DOHH2 (cell line): ENCODE measurements around the gene MAN1B1.

ENCODE experiments used
- H3F3A ChIP-seq: fragments of 200-600 bp; sonication (generic), shearing (Covaris generic); 2 replicates; pipeline ENCODE4 v1.6.0; 2016; ENCODE audit warnings: antibody characterized with exemption, mild to moderate bottlenecking; ENCODE audit not compliant: control insufficient read depth, insufficient read depth
- H3K27ac ChIP-seq: fragments of 200-600 bp; sonication (generic); 2 replicates; pipeline ENCODE4 v1.5.1; 2014; ENCODE audit warnings: low read depth, mild to moderate bottlenecking, low read length, moderate library complexity
- H3K27me3 ChIP-seq: fragments of 200-600 bp; sonication (generic); 2 replicates; pipeline ENCODE4 v1.6.1; 2014; ENCODE audit warnings: mild to moderate bottlenecking, low read length, mixed read lengths; ENCODE audit not compliant: control insufficient read depth
- H3K36me3 ChIP-seq: fragments of 200-600 bp; sonication (generic); 2 replicates; pipeline ENCODE4 v1.6.1; 2014; ENCODE audit warnings: mild to moderate bottlenecking, low read length, moderate library complexity, mixed read lengths; ENCODE audit not compliant: control insufficient read depth
- H3K4me1 ChIP-seq: fragments of 200-600 bp; sonication (generic); 2 replicates; pipeline ENCODE4 v1.6.1; 2014; ENCODE audit warnings: mild to moderate bottlenecking, low read length, mixed read lengths; ENCODE audit not compliant: control insufficient read depth
- H3K4me2 ChIP-seq: fragments of 200-600 bp; sonication (generic); 2 replicates; pipeline ENCODE4 v1.6.0; 2014; ENCODE audit warnings: mild to moderate bottlenecking, low read length, moderate library complexity
- H3K4me3 ChIP-seq: fragments of 200-600 bp; sonication (generic); 2 replicates; pipeline ENCODE4 v1.5.1; 2014; ENCODE audit warnings: mild to moderate bottlenecking, low read length, mixed read lengths
- H3K79me2 ChIP-seq: fragments of 200-600 bp; sonication (generic); 2 replicates; pipeline ENCODE4 v1.6.1; 2014; ENCODE audit warnings: mild to moderate bottlenecking, low read length, mixed read lengths; ENCODE audit not compliant: control insufficient read depth
- H3K9me2 ChIP-seq: fragments of 200-600 bp; sonication (generic); replicated peaks from 2 replicates; pipeline ENCODE4 v1.6.1; 2014; ENCODE audit warnings: mild to moderate bottlenecking, low read length, mixed read lengths; ENCODE audit not compliant: control insufficient read depth
- H3K9me3 ChIP-seq: fragments of 200-600 bp; sonication (generic); 2 replicates; pipeline ENCODE4 v1.6.1; 2014; ENCODE audit warnings: antibody characterized with exemption, low read length, mixed read lengths; ENCODE audit not compliant: control insufficient read depth, insufficient read depth
- H4K20me1 ChIP-seq: fragments of 200-600 bp; sonication (generic); 2 replicates; pipeline ENCODE4 v1.6.0; 2014; ENCODE audit warnings: low read depth, mild to moderate bottlenecking, antibody characterized with exemption, low read length, moderate library complexity; ENCODE audit not compliant: control insufficient read depth, insufficient read depth
- EZH2phosphoT487 ChIP-seq: fragments of 200-600 bp; sonication (generic); IDR thresholded peaks from 2 replicates; pipeline ENCODE4 v1.6.1; 2017; ENCODE audit warnings: borderline replicate concordance, mild to moderate bottlenecking, antibody characterized with exemption, low read length, moderate library complexity, mixed read lengths
- TF ChIP-seq, protein P1 (sequence below): fragments of 200-600 bp; sonication (generic); IDR thresholded peaks from one replicate; pipeline ENCODE4 v1.5.1; 2014; ENCODE audit warnings: antibody characterized with exemption, mild to moderate bottlenecking, low read depth, low read length; ENCODE audit not compliant: poor library complexity, severe bottlenecking

The MAN1B1 gene

DNA sequence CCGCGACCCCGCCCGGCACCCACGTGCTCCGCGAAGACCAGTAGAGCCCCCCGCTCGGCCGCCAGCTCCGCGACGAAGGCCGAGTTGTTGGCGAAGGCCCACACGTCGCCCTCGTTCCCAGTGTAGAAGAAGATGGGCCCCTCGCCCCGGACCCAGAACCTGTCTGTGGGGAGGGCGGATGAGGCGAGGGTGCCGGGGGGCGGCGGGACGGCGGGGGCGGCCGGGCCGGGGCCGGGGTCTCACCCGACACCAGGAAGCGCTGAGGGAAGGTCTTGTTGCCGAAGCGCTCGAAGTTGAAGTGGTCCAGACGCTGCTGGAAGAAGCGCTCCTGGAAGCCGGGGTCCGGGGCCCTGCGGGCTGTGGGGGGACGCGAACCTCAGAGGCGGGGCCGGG is 27.4 kb downstream of the MAN1B1 start:
- H3K9me2 ChIP-seq, result no peaks in the 10 kb centered on the region
- peak overlapping the region; percentile 99 for H3K4me2 ChIP-seq
- peak overlapping the region; percentile 83 for H3K4me3 ChIP-seq
- peaks cover 26% of the 10 kb centered on the region for H3K79me2 ChIP-seq
- H4K20me1 ChIP-seq, result no peaks in the 10 kb centered on the region
- H3K27me3 ChIP-seq, result no peaks in the 10 kb centered on the region
- TF ChIP-seq, protein P1, sequence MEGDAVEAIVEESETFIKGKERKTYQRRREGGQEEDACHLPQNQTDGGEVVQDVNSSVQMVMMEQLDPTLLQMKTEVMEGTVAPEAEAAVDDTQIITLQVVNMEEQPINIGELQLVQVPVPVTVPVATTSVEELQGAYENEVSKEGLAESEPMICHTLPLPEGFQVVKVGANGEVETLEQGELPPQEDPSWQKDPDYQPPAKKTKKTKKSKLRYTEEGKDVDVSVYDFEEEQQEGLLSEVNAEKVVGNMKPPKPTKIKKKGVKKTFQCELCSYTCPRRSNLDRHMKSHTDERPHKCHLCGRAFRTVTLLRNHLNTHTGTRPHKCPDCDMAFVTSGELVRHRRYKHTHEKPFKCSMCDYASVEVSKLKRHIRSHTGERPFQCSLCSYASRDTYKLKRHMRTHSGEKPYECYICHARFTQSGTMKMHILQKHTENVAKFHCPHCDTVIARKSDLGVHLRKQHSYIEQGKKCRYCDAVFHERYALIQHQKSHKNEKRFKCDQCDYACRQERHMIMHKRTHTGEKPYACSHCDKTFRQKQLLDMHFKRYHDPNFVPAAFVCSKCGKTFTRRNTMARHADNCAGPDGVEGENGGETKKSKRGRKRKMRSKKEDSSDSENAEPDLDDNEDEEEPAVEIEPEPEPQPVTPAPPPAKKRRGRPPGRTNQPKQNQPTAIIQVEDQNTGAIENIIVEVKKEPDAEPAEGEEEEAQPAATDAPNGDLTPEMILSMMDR, result no peak
- no peak for TF ChIP-seq EZH2phosphoT487
- peaks cover 35% of the 10 kb centered on the region for H3K4me1 ChIP-seq
- H3F3A ChIP-seq, result peaks cover under 1% of the 10 kb centered on the region; the same call in 1 of the 2 replicates
- no peaks in the 10 kb centered on the region for H3K9me3 ChIP-seq
- peaks cover 41% of the 10 kb centered on the region for H3K36me3 ChIP-seq
- peak overlapping the region; percentile 42 for H3K27ac ChIP-seq

DNA sequence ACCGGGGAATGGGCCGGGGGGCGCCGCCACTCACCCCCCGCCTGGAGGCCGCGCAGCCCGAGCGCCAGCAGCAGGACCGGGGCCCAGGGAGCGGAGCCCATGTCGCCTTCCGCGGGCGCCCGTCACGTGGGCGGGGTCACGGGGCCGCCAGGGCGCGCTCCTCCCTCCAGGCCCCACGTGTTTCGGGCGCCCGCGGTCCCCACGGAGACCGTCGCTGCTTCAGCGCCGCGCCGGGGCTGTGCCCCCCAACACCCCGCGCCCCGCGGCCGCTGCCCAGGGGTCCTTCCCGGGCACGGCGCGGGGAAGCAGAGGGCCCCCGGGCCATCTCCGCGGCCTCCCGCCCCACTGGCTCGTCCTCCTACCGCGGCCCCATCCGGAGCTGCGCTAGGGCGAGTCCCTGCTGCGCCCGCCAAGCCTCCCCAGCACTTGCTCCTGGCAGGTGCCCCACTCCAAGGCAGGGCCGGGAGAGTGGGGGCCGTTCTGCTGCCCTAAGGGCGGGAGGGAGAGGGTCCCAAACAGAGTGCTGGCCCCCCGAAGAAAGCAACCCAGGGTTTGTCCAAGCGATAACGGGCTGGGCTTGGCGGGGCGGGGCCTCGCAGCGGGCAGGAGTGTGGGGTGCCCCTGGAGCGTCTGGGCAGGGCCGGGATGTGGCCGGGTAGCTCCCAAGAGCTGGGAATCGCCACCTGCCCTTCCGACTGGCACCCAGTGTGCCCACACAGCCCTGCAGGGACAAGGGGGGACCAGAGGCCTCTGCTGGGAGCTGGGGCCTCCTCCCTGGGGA is 28.0 kb downstream of the MAN1B1 start, which contains the start of gene DPP7:
Gene DPP7 (minus strand): TSS at position 121 of the 781 bp plus-strand sequence. CDS start 20 bp downstream, at position 101.
- Histone ChIP-seq H3K79me2 (peaks cover 26% of the 10 kb centered on the region), H3F3A (peaks cover 5% of the 10 kb centered on the region; the same call in 1 of the 2 replicates), H3K27me3 (no peaks in the 10 kb centered on the region), H3K4me3 (peak within 1 kb of the TSS; percentile 83), H3K9me2 (no peaks in the 10 kb centered on the region), H3K36me3 (peaks cover 35% of the 10 kb centered on the region), H3K4me1 (peaks cover 41% of the 10 kb centered on the region), H3K4me2 (peak within 1 kb of the TSS; percentile 99), H3K9me3 (no peaks in the 10 kb centered on the region), H3K27ac (peak within 1 kb of the TSS; percentile 42), H4K20me1 (no peaks in the 10 kb centered on the region)
- TF ChIP-seq, protein P1, result no peak
- TF ChIP-seq EZH2phosphoT487, result no peak

DNA sequence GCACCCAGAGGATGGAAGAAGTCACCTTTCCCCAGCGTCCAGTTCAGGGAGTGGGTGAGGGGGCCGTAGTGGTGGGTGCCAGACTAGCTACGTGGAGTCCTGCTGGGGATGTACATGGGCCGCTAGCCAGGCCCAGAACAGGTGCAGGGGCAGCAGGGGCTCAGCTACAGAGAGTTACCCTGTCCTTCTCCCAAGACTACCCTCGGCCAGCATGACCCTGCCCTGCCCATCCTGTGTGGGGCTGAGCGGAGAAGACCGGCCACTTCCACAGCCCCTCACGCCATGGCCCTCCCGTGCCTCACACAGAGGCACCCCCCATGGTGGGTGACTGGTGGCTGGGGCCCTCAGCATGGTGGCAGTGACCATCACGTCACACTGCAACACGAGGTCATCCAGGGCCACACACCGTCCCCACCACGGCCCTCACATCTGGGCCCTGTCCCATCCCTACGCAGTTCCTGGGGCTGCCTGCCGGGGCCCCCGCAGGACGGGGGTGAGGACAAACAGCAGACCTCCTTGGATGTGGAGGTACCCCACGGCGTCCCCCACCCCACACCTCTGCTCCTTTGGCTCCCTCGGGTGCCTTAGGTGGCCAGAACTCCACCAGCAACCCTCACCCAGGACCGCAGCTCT is 28.7 kb downstream of the MAN1B1 start:
- Histone ChIP-seq H3K9me2 (no peaks in the 10 kb centered on the region), H3K27ac (0 out of 2 replicates have a peak overlapping the region, but pooled peaks have one; percentile 42), H3F3A (peaks cover 7% of the 10 kb centered on the region), H3K27me3 (no peaks in the 10 kb centered on the region), H4K20me1 (no peaks in the 10 kb centered on the region), H3K4me3 (peak overlapping the region; percentile 83), H3K36me3 (peaks cover 28% of the 10 kb centered on the region), H3K79me2 (peaks cover 26% of the 10 kb centered on the region), H3K9me3 (no peaks in the 10 kb centered on the region), H3K4me2 (peak overlapping the region; percentile 99), H3K4me1 (peaks cover 48% of the 10 kb centered on the region)
- TF ChIP-seq, protein P1, result peak; percentile 12
- TF ChIP-seq EZH2phosphoT487, result no peak
